Measurements from ENCODE around the gene HAGH.

HAGH gene

GRCh38 chr16:1760911-1761310 lies 65.7 kb downstream of the HAGH start:
- DNase-seq, result no peak

DNA sequence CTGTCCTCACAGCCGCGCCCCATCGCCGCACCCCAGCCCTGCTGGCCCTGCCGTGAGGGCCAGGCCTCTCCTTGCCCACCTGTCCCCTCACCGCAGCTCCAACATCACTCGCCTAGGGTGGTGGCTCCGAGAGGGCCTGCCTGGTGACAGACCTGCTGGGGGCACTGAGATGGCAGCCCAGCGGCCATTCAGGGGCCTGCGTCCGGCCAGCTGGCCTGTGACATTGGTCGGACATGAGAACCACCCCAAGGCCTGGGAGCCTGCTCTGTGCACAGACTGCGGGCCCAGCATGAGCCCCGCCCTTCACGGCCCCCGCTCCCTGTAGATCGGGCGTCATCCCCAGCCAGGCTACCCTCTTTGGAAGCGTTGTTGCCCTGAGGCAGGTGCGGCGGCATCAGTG lies 67.1 kb downstream of the HAGH start:
- no peak for DNase-seq

DNA sequence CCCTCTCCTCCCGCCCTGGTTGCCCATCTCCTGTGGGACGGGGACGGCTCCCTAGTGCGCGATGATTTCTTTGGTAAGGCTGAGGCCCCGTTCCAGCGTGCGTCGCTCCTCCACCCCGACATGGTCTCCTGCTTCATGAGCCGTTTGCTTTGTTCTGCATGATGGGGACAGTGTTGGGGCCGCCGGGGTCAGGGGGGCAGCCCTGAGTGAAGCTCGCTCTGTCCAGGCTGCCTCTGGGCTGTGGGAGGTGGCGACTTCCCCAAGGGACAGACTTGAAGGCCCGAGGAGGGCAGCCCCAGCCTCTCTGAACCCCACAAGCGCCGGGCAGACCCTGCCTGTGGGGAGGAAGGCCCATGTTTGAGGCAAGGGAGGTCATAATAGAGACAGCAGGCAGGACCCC lies 67.7 kb downstream of the HAGH start:
- DNase-seq, result no peak

- DNase-seq, result no peak
Observed at GRCh38 chr16:1757714-1758461, 68.7 kb downstream of the HAGH start.
